ENCODE data around the gene HPS1.

DNA sequence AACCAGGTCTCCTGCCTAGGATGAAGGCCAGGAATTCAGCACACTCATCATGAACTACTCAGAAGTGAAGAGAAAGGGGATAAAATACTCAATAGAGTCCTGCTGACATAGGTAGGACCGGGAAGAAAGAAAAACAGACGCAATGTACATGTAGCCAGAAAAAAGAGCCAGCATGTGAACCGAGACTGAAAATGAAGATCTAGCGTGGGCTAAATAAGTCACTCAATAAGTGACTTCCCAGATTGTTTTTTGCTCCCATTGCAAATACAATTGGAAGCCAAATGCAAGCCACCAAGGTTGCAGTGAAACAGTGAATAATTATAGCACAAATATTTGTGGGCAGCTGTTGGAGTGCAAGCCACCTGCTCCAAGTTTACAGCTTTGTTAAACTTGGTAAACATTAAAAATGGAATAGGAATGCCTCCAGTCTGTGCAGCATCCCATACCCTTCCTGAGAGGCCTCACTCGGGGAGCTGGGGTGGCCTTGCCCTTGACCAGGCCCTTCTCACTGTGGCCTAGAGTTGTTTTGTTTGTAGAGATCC lies 34.7 kb upstream of the HPS1 start:
- no peak for TF ChIP-seq EGR1 (IDR thresholded peaks at IDR 0.05)
- no peak for TF ChIP-seq RAD21 (IDR thresholded peaks at IDR 0.05; ENCODE audit: low read depth)
- no peak for TF ChIP-seq FOXM1 (IDR thresholded peaks at IDR 0.05; ENCODE audit: borderline replicate concordance, low read depth)
- TF ChIP-seq USF1 (IDR thresholded peaks at IDR 0.05): no peak
- no peak for TF ChIP-seq EP300 (IDR thresholded peaks at IDR 0.05; ENCODE audit: borderline replicate concordance)
- no peak for TF ChIP-seq YY1 (IDR thresholded peaks at IDR 0.05; ENCODE audit: low read depth)
- TF ChIP-seq, protein P1, sequence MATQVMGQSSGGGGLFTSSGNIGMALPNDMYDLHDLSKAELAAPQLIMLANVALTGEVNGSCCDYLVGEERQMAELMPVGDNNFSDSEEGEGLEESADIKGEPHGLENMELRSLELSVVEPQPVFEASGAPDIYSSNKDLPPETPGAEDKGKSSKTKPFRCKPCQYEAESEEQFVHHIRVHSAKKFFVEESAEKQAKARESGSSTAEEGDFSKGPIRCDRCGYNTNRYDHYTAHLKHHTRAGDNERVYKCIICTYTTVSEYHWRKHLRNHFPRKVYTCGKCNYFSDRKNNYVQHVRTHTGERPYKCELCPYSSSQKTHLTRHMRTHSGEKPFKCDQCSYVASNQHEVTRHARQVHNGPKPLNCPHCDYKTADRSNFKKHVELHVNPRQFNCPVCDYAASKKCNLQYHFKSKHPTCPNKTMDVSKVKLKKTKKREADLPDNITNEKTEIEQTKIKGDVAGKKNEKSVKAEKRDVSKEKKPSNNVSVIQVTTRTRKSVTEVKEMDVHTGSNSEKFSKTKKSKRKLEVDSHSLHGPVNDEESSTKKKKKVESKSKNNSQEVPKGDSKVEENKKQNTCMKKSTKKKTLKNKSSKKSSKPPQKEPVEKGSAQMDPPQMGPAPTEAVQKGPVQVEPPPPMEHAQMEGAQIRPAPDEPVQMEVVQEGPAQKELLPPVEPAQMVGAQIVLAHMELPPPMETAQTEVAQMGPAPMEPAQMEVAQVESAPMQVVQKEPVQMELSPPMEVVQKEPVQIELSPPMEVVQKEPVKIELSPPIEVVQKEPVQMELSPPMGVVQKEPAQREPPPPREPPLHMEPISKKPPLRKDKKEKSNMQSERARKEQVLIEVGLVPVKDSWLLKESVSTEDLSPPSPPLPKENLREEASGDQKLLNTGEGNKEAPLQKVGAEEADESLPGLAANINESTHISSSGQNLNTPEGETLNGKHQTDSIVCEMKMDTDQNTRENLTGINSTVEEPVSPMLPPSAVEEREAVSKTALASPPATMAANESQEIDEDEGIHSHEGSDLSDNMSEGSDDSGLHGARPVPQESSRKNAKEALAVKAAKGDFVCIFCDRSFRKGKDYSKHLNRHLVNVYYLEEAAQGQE (IDR thresholded peaks at IDR 0.05; ENCODE audit: low read depth): no peak
- TF ChIP-seq ZBTB7A (IDR thresholded peaks at IDR 0.05; ENCODE audit: low read depth): no peak
- TF ChIP-seq TAF1 (IDR thresholded peaks at IDR 0.05; ENCODE audit: low read depth): no peak
- TF ChIP-seq MAX (IDR thresholded peaks at IDR 0.05): no peak
- no peak for TF ChIP-seq TEAD4 (IDR thresholded peaks at IDR 0.05)
- TF ChIP-seq TCF12 (IDR thresholded peaks at IDR 0.05; ENCODE audit: low read depth): no peak
